Right lobe of liver (tissue), 6 donors: ENCODE measurements around the gene TPBGL. TPM values are rescaled to one million over a fixed set of nuclear protein-coding genes. Genes with fewer than 3 reads are reported as not detected.

Experiments used
- ATAC-seq, 4 donors: fragments of 200-7000 bp; cut with Tn5 transposase; one replicate each; pipeline ENCODE4 v1.9.1; 2020; ENCODE audit warnings: mild to moderate bottlenecking in 4 of 4, moderate library complexity in 4 of 4
- DNase-seq, 3 donors: peaks; one replicate each; pipeline ENCODE4 v3.0.0-alpha.2; 2020
- H3K27ac ChIP-seq, 3 donors: fragments of 200-600 bp; one replicate each; pipeline ENCODE4 v1.8.0; 2022
- H3K27me3 ChIP-seq, 2 donors: fragments of 200-600 bp; one replicate each; pipeline ENCODE4 v1.8.0; 2022
- H3K36me3 ChIP-seq, 4 donors: fragments of 200-600 bp; sonication (generic) in 1 of 4; one replicate each; pipeline versions ENCODE4 v1.5.1 to v1.8.0; 2017 to 2022; ENCODE audit warnings: control low read depth in 1 of 4
- H3K4me1 ChIP-seq, 4 donors: fragments of 200-600 bp; sonication (generic) in 1 of 4; one replicate each; pipeline versions ENCODE4 v1.5.1 to v1.8.0; 2017 to 2022; ENCODE audit warnings: control low read depth in 1 of 4
- H3K4me3 ChIP-seq, 3 donors: fragments of 200-600 bp; one replicate each; pipeline ENCODE4 v1.8.0; 2022
- H3K9me3 ChIP-seq, 4 donors: fragments of 200-600 bp; sonication (generic) in 1 of 4; one replicate each; pipeline versions ENCODE4 v1.5.1 to v1.8.0; 2017 to 2022; ENCODE audit warnings: control low read depth in 1 of 4
- POLR2A ChIP-seq: fragments of 450-650 bp; IDR thresholded peaks from one replicate; pipeline ENCODE4 v1.6.1; 2017; ENCODE audit warnings: antibody characterized with exemption, mild to moderate bottlenecking
- WGBS: methylation state at CpG from one replicate; pipeline ENCODE4 v1.1.6; 2018; ENCODE audit warnings: low coverage, low lambda C conversion rate; ENCODE audit not compliant: insufficient coverage; ENCODE audit errors: missing lambda C conversion rate; 5-methylcytosine and 5-hydroxymethylcytosine counted together
- intact Hi-C, 2 donors: fragments of 100-400 bp; cut with DNase I; formaldehyde crosslinking; loops; one replicate each; pipeline versions ENCODE4 v1.11.2 to v1.14.1; 2022
- total RNA-seq, 6 experiments: library from RNA; depleted of rRNA in 2 of 6; stranded (reverse); fragments of >200 nt in 2 of 6; fragmentation: NEBNext Ultra II Directional in 3 of 6; extraction: Animal tissue kit (Norgen Biotek cat#: 25700) in 3 of 6; gene quantifications; one replicate each; pipeline versions ENCODE4 v1.1.0 to v1.2.4, GENCODE V29; 2016 to 2023
- TF ChIP-seq, protein P1 (sequence below), 4 donors: fragments of 200-600 bp in 3 of 4; fragments of 450-650 bp in 1 of 4; IDR thresholded peaks; one replicate each; pipeline versions ENCODE4 v1.5.1 to v1.8.0; 2016 to 2022; ENCODE audit warnings: antibody characterized with exemption in 4 of 4, mild to moderate bottlenecking in 2 of 4
- donor health status: DM: no; HTN: yes; CAD: no.
- donor health status: DM: no; HTN: no; CAD: no.
- donor health status: DM: no; HTN: no; CAD: no.
- donor health status: DM: no; HTN: yes; CAD: no.
- donor health status: DM: no; HTN: yes; CAD: no.

TPBGL gene
- total RNA-seq, 6 experiments from 2014 or later = not detected

DNA sequence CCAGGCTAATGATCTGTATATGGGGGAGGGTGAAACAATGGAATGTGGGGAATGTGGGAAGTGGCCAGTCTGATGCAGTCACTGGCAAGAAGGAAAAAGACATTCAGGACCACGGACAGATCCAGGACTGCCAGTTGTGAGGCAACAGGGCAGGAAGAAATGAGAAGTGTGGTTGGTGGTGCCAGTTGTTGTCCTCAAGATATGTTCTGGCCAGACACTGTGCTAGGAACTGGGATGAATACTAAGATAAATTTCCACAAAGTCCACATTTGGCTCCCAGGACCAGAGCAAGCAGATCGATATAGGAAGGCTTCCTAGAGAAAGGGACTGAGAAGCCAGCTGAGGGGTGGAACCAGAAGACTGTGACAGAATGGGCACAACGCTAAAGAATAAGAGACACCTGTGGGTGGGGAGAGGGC lies 6.8 kb upstream of the TPBGL start:
- intact Hi-C loops = no loop called here
- DNase-seq (no peak), ATAC-seq (peak; percentile 34 to 71 (median 50))
- TF ChIP-seq, protein P1, sequence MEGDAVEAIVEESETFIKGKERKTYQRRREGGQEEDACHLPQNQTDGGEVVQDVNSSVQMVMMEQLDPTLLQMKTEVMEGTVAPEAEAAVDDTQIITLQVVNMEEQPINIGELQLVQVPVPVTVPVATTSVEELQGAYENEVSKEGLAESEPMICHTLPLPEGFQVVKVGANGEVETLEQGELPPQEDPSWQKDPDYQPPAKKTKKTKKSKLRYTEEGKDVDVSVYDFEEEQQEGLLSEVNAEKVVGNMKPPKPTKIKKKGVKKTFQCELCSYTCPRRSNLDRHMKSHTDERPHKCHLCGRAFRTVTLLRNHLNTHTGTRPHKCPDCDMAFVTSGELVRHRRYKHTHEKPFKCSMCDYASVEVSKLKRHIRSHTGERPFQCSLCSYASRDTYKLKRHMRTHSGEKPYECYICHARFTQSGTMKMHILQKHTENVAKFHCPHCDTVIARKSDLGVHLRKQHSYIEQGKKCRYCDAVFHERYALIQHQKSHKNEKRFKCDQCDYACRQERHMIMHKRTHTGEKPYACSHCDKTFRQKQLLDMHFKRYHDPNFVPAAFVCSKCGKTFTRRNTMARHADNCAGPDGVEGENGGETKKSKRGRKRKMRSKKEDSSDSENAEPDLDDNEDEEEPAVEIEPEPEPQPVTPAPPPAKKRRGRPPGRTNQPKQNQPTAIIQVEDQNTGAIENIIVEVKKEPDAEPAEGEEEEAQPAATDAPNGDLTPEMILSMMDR (IDR thresholded peaks at IDR 0.05) = no peak
- TF ChIP-seq POLR2A = no peak
- WGBS = 36% methylated on average over 3 of the region's 3 CpGs
- no peak overlapping the region for H3K27ac ChIP-seq
- H3K4me3 ChIP-seq = no peak overlapping the region
- H3K9me3 ChIP-seq = no peaks in the 10 kb centered on the region
- no peaks in the 10 kb centered on the region for H3K4me1 ChIP-seq
- no peaks in the 10 kb centered on the region for H3K36me3 ChIP-seq
- no peaks in the 10 kb centered on the region for H3K27me3 ChIP-seq

DNA sequence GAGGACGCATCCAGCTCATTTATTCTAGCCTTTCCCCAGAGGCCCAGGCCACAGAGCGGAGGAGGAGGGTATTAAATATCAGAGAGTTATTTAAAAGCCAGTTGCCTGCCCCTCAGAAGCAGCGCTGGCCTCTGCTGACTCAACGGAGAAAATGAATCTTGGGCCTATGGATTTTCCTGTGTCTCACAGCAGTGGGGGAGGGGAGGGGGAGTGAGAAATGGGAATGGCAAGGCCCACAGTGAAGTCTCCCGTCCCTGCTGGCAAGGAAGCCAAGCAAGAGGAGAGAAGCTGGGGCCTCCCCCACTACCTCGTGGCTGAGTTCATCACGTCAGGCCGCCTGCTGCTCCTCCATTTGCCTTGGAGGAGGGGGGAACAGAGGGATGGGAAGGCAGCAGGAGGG lies 4.5 kb upstream of the TPBGL start:
- ATAC-seq = no peak
- WGBS = 58% methylated on average over 5 of the region's 8 CpGs
- Histone ChIP-seq H3K4me3 (no peak overlapping the region), H3K27ac (no peak overlapping the region), H3K9me3 (no peaks in the 10 kb centered on the region), H3K27me3 (peaks cover 0 to 12% of the 10 kb centered on the region in 2 donors), H3K4me1 (peaks cover 0 to 7% (median 0%) of the 10 kb centered on the region in 4 donors), H3K36me3 (no peaks in the 10 kb centered on the region)
- TF ChIP-seq, protein P1 (IDR thresholded peaks at IDR 0.05) = no peak
- DNase-seq = no peak
- intact Hi-C loops = no loop called here

DNA sequence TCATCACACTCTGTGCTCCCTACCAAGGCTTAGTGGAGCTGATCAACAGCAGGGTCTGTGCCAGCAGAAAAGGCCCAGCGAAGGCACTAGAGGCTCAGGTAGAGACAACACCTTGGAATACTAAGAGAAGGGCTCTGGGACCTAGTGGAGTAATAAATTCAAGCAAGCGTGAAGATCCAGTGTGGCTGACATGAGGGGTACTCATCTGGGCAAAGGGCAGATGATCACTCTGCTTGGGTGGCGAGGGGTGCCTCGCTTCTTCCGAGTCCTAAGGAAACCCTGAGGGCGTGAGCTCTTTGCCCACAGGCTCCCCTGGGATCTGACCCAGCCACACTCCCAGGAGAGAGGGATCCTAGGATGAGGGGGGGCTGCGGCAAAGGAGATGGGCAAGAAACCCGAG lies 3.5 kb upstream of the TPBGL start:
- DNase-seq = no peak

DNA sequence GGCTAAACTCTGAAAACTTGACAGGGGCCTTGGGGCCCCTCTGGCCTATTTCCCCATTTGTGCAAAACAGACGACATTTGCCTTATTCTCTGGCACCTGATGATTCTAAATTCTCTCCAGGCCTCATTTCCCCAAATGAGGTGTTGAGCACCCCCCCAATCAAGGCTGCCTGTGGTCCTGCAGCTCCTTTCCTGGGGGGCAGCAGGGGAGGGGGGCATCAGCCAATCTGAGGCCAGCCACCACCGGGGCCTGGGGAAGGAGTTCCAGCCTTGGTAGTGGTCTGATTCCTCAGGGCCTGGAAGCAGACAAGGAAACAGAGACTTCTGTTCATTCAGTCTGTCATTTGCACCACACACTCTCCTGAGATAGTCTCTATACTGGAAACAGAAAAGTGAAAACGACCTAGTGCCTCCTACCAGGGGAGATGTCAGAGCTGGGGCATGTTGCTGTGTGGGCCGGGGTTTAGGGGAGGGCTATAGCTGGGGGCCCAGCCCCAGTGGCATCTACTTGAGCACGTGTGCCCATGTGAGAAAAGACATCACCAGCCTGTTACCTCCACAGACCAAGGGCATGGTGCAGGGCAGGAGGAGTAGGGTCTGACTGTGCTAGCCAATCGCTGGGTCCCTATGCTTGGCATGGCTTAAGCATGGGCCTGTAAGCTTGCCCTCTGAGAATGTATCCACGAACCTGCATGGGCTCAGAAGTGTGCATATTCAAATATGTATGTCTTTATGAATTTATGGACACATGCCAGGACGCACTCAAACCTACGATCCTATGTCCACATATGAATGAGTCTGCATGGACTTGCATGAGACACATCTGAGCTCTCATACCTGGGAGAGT lies 1.8 kb upstream of the TPBGL start:
- intact Hi-C loops = no loop called here
- H3K36me3 ChIP-seq = no peaks in the 10 kb centered on the region
- no peak for ATAC-seq
- H3K4me3 ChIP-seq = no peak overlapping the region
- peak in 1 of 3 donors; percentile 30 for DNase-seq
- peaks cover 0 to 12% of the 10 kb centered on the region in 2 donors for H3K27me3 ChIP-seq
- peaks cover 0 to 11% (median 0%) of the 10 kb centered on the region in 4 donors for H3K4me1 ChIP-seq
- H3K27ac ChIP-seq = no peak overlapping the region
- no peak for TF ChIP-seq POLR2A
- TF ChIP-seq, protein P1 (IDR thresholded peaks at IDR 0.05) = no peak
- WGBS = 70% methylated on average over 8 of the region's 9 CpGs
- H3K9me3 ChIP-seq = no peaks in the 10 kb centered on the region

More for the DNA sequence above, 3.5 kb upstream of the TPBGL start:
- whole genome bisulfite sequencing = 76% methylated on average over 8 of the region's 8 CpGs
- intact Hi-C loops = no loop called here
- Histone ChIP-seq H3K4me3 (no peak overlapping the region), H3K36me3 (no peaks in the 10 kb centered on the region), H3K27ac (no peak overlapping the region), H3K9me3 (no peaks in the 10 kb centered on the region), H3K27me3 (peaks cover 0 to 12% of the 10 kb centered on the region in 2 donors), H3K4me1 (peaks cover 0 to 11% (median 0%) of the 10 kb centered on the region in 4 donors)
- ATAC-seq = no peak
- TF ChIP-seq, protein P1 (IDR thresholded peaks at IDR 0.05) = no peak
- no peak for TF ChIP-seq POLR2A
